Lung microvascular endothelial cell (primary cell): ENCODE data around the gene PPP1R12C. TPM values are rescaled to one million over a fixed set of nuclear protein-coding genes. Genes with fewer than 3 reads are reported as not detected.

Experiments
- DNase-seq, 2 donors: peaks; one replicate each; pipeline versions ENCODE4 v3.0.0 to v3.0.0-alpha.2; 2010; ENCODE audit warnings: low read depth in 2 of 2
- total RNA-seq: library from RNA; depleted of rRNA; stranded (reverse); fragments of >200 nt; gene quantifications from 2 replicates; pipeline ENCODE4 v1.2.1, GENCODE V29; 2014

The PPP1R12C gene
- total RNA-seq, 1 donor from 2014 or later: 25.8 TPM

GRCh38 chr19:55091126-55091910 is 26.1 kb downstream of the PPP1R12C start:
- DNase-seq: no peak

GRCh38 chr19:55090564-55090963 is 26.9 kb downstream of the PPP1R12C start:
- no peak for DNase-seq

- DNase-seq: no peak
Observed at GRCh38 chr19:55089342-55089944, 28.0 kb downstream of the PPP1R12C start.

GRCh38 chr19:55088543-55089341 is 28.7 kb downstream of the PPP1R12C start:
- peak; percentile 62 to 72 for DNase-seq

- DNase-seq: peak in 1 of 2 donors; percentile 15
Observed at GRCh38 chr19:55088021-55088451, 29.4 kb downstream of the PPP1R12C start.

GRCh38 chr19:55087542-55087901 is 29.9 kb downstream of the PPP1R12C start:
- peak; percentile 31 to 54 for DNase-seq

- DNase-seq: peak; percentile 95 to 96
Observed at GRCh38 chr19:55086730-55087541, 30.5 kb downstream of the PPP1R12C start.

- DNase-seq: no peak
Observed at GRCh38 chr19:55085923-55086715, 31.3 kb downstream of the PPP1R12C start.

GRCh38 chr19:55084416-55084815 is 33.0 kb downstream of the PPP1R12C start:
- no peak for DNase-seq

GRCh38 chr19:55083004-55083850 is 34.2 kb downstream of the PPP1R12C start:
- no peak for DNase-seq

GRCh38 chr19:55082020-55082851 is 35.2 kb downstream of the PPP1R12C start:
- peak; percentile 80 to 93 for DNase-seq

GRCh38 chr19:55081770-55082019 is 35.7 kb downstream of the PPP1R12C start:
- DNase-seq: no peak

GRCh38 chr19:55080968-55081769 is 36.3 kb downstream of the PPP1R12C start:
- DNase-seq: peak; percentile 76 to 92

GRCh38 chr19:55080121-55080967 is 37.1 kb downstream of the PPP1R12C start:
- peak; percentile 62 to 75 for DNase-seq

- no peak for DNase-seq
Observed at GRCh38 chr19:55079400-55080038, 37.9 kb downstream of the PPP1R12C start.

GRCh38 chr19:55078996-55079395 is 38.4 kb downstream of the PPP1R12C start:
- no peak for DNase-seq

- no peak for DNase-seq
Observed at GRCh38 chr19:55077106-55077505, 40.3 kb downstream of the PPP1R12C start.
